K562 (cell line): Measurements from ENCODE around the gene SPNS2.

Source experiments
- CBX5 ChIP-seq: IDR thresholded peaks from 2 replicates; pipeline ENCODE4 v1.6.1; 2014; ENCODE audit warnings: low read depth, borderline replicate concordance
- ZFP91 ChIP-seq: sonication (generic); formaldehyde crosslinking; IDR thresholded peaks from 2 replicates; pipeline ENCODE4 v1.8.0; 2022; ENCODE audit warnings: mild to moderate bottlenecking, missing genetic modification reagents

- TF ChIP-seq CBX5 (no peak), ZFP91 (CRISPR knock-in tag) (no peak)
Observed at GRCh38 chr17:4479982-4480751, 18.5 kb upstream of the SPNS2 start.
